Fibroblast of lung (primary cell): Measurements from ENCODE around the gene PLAC8. TPM values are rescaled to one million over a fixed set of nuclear protein-coding genes. Genes with fewer than 3 reads are reported as not detected.

Experiments
- DNase-seq, 2 donors: peaks; one replicate each; pipeline versions ENCODE4 v3.0.0 to v3.0.0-alpha.2; 2010; ENCODE audit warnings: low read depth in 2 of 2
- H2AFZ ChIP-seq: 2 replicates; pipeline ENCODE4 v1.5.1; 2012; ENCODE audit warnings: low read length, control low read depth, inconsistent platforms
- H3K27ac ChIP-seq: 2 replicates; pipeline ENCODE4 v1.5.1; 2011; ENCODE audit warnings: low read length, control low read depth; ENCODE audit not compliant: insufficient read depth
- H3K27me3 ChIP-seq: 2 replicates; pipeline ENCODE4 v1.5.1; 2011; ENCODE audit warnings: mild to moderate bottlenecking, low read length; ENCODE audit not compliant: control insufficient read depth, insufficient read depth
- H3K36me3 ChIP-seq: 2 replicates; pipeline ENCODE4 v1.5.1; 2011; ENCODE audit warnings: low read length; ENCODE audit not compliant: control insufficient read depth, insufficient read depth
- H3K4me1 ChIP-seq: 2 replicates; pipeline ENCODE4 v1.5.1; 2011; ENCODE audit warnings: low read length; ENCODE audit not compliant: control insufficient read depth, insufficient read depth; ENCODE audit errors: extremely low read depth
- H3K4me2 ChIP-seq: 2 replicates; pipeline ENCODE4 v1.5.1; 2011; ENCODE audit warnings: low read length, control low read depth; ENCODE audit not compliant: insufficient read depth; ENCODE audit errors: extremely low read depth
- H3K4me3 ChIP-seq, 4 experiments: fragments of 200-600 bp in 1 of 4; sonication (generic) in 1 of 4; replicated peaks in 1 of 4; 2 replicates each; pipeline ENCODE4 v1.5.1; 2011 to 2016; ENCODE audit warnings: low read length in 4 of 4, low read depth in 3 of 4, mild to moderate bottlenecking in 3 of 4, control low read depth in 2 of 4, inconsistent platforms in 1 of 4, mixed read lengths in 1 of 4; ENCODE audit not compliant: insufficient read depth in 1 of 4; ENCODE audit errors: control extremely low read depth in 1 of 4
- H3K79me2 ChIP-seq: 2 replicates; pipeline ENCODE4 v1.5.1; 2012; ENCODE audit warnings: mild to moderate bottlenecking, low read length, inconsistent platforms; ENCODE audit not compliant: control insufficient read depth, insufficient read depth
- H3K9ac ChIP-seq: 2 replicates; pipeline ENCODE4 v1.5.1; 2011; ENCODE audit warnings: mild to moderate bottlenecking, low read length, control low read depth; ENCODE audit not compliant: insufficient read depth
- H3K9me3 ChIP-seq: 2 replicates; pipeline ENCODE4 v1.5.1; 2012; ENCODE audit warnings: low read depth, low read length; ENCODE audit not compliant: control insufficient read depth, insufficient read depth
- H4K20me1 ChIP-seq: 2 replicates; pipeline ENCODE4 v1.5.1; 2011; ENCODE audit warnings: low read length; ENCODE audit not compliant: control insufficient read depth, insufficient read depth; ENCODE audit errors: extremely low read depth
- EZH2 ChIP-seq: IDR thresholded peaks from 2 replicates; pipeline ENCODE4 v1.5.1; 2012; ENCODE audit warnings: low read length, control low read depth, mild to moderate bottlenecking; ENCODE audit errors: missing control alignments
- polyA plus RNA-seq, 2 donors: library from polyadenylated mRNA; depleted of rRNA in 1 of 2; stranded (reverse) in 1 of 2; unstranded in 1 of 2; fragments of >200 nt; gene quantifications; 2 replicates each; pipeline ENCODE4 v1.2.1, GENCODE V29; 2011 to 2012; ENCODE audit warnings: missing spikeins in 1 of 2
- total RNA-seq: library from RNA; depleted of rRNA; stranded (reverse); fragments of >200 nt; gene quantifications from 2 replicates; pipeline ENCODE4 v1.2.1, GENCODE V29; 2014
- TF ChIP-seq, protein P1 (sequence below), 2 donors: IDR thresholded peaks in 1 of 2; conservative IDR thresholded peaks in 1 of 2; 1 replicate in 1 of 2; 2 replicates in 1 of 2; pipeline ENCODE4 v1.5.1; 2011 to 2012; ENCODE audit warnings: low read length in 2 of 2, control low read depth in 1 of 2, inconsistent platforms in 1 of 2, low read depth in 1 of 2, mild to moderate bottlenecking in 1 of 2

PLAC8 gene
- total and polyA plus RNA-seq, 2 donors (not counting 1 experiment from before 2014, with no cell fraction given): 0.33 to 0.79 TPM

DNA sequence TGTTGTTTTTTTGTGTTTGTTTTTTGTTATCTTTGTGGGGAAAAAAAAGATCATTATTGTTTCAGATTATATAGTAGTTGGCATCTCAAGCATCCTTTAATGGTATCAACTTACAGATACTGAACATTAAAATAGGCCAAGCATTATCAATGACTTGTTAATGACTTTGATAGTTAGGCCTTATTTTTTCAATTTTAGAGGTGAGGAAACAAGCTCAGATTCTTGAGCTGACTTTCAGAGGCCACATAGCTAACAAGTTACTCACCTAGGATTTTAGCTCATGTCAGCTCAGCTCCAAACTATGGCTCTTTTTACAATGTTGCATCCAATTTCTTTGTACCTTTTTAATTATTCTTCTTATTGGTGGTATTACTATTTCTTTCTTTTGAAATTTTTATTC is 471 bp upstream of the PLAC8 start:
- H2AFZ ChIP-seq: no peak overlapping the region
- H3K9ac ChIP-seq: no peak overlapping the region
- peaks cover 3% of the 10 kb centered on the region for H3K4me1 ChIP-seq
- DNase-seq: peak; percentile 22 to 73
- no peaks in the 10 kb centered on the region for H3K79me2 ChIP-seq
- H3K9me3 ChIP-seq: no peaks in the 10 kb centered on the region
- H3K4me2 ChIP-seq: no peak overlapping the region
- H3K4me3 ChIP-seq: no peak overlapping the region
- peaks cover 3% of the 10 kb centered on the region for H3K27me3 ChIP-seq
- no peaks in the 10 kb centered on the region for H4K20me1 ChIP-seq
- no peaks in the 10 kb centered on the region for H3K36me3 ChIP-seq
- no peak overlapping the region for H3K27ac ChIP-seq
- TF ChIP-seq EZH2: no peak
- TF ChIP-seq, protein P1, sequence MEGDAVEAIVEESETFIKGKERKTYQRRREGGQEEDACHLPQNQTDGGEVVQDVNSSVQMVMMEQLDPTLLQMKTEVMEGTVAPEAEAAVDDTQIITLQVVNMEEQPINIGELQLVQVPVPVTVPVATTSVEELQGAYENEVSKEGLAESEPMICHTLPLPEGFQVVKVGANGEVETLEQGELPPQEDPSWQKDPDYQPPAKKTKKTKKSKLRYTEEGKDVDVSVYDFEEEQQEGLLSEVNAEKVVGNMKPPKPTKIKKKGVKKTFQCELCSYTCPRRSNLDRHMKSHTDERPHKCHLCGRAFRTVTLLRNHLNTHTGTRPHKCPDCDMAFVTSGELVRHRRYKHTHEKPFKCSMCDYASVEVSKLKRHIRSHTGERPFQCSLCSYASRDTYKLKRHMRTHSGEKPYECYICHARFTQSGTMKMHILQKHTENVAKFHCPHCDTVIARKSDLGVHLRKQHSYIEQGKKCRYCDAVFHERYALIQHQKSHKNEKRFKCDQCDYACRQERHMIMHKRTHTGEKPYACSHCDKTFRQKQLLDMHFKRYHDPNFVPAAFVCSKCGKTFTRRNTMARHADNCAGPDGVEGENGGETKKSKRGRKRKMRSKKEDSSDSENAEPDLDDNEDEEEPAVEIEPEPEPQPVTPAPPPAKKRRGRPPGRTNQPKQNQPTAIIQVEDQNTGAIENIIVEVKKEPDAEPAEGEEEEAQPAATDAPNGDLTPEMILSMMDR (conservative IDR thresholded peaks at IDR 0.05 in 1 of 2, IDR thresholded peaks at IDR 0.05 in 1 of 2; ENCODE audit: low read depth in 1 of 2, low read length in 2 of 2): no peak

DNA sequence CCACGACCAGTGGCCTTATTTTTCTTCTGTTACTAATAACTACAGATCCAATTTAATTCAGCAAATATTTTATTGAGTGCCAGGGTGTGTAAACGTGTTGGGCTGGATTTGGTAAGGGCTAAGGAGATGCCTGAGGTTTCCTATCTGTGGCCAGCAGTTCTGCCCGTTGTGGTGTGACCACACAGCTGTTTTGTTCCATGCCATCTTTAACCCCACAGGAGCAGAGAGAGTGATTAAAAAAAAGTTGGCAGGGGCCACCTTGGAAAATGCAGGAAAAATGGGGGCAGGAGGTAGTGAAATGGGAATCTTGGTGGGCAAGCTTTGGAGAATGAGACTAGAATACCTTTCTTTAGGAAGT is 1.1 kb downstream of the PLAC8 start:
- no peak overlapping the region for H2AFZ ChIP-seq
- no peak overlapping the region for H3K4me2 ChIP-seq
- H3K9ac ChIP-seq: no peak overlapping the region
- no peaks in the 10 kb centered on the region for H3K36me3 ChIP-seq
- H3K4me1 ChIP-seq: peaks cover 3% of the 10 kb centered on the region
- H3K79me2 ChIP-seq: no peaks in the 10 kb centered on the region
- no peaks in the 10 kb centered on the region for H3K27me3 ChIP-seq
- DNase-seq: peak in 1 of 2 donors; percentile 10
- no peak overlapping the region for H3K27ac ChIP-seq
- TF ChIP-seq, protein P1 (conservative IDR thresholded peaks at IDR 0.05 in 1 of 2, IDR thresholded peaks at IDR 0.05 in 1 of 2; ENCODE audit: low read depth in 1 of 2, low read length in 2 of 2): no peak
- TF ChIP-seq EZH2: no peak
- no peaks in the 10 kb centered on the region for H3K9me3 ChIP-seq
- no peaks in the 10 kb centered on the region for H4K20me1 ChIP-seq
- H3K4me3 ChIP-seq: no peak overlapping the region

DNA sequence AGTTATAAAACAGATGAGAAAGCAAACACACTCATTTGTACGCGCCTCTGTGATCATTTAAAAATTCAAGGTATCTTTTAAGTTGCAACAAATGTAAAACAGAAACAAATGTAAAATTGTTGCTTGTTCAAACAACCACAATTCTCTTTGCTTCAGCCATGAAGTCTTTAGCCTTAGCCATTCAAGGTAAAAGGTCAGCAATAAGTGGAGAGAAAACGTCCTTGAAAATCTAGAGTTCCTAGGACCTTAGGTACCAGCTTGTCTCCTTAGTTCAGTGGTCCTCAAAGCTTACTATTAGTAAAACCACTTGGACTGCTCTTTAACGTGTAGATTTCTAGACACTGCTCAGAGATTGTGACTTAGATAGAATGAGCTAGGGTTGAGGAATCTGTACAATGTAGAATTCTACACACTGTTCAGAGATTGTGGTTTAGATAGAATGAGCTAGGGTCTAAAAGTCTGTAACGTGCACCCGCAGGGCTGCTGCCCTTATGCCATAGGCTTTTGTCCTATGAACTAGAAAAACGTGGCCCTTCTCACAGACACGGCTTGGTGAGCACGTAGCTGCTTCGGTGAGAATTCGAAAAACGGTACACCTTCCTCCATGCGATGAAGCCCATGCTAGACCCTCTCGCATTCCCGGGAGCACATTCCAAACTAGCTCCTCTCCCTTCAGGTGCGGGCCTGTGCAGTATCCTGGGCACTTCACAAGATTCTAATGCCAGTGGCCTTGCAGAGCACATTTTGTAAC is 1.7 kb downstream of the PLAC8 start:
- peak in 1 of 2 donors; percentile 78 for DNase-seq
- TF ChIP-seq EZH2: no peak
- TF ChIP-seq, protein P1 (conservative IDR thresholded peaks at IDR 0.05 in 1 of 2, IDR thresholded peaks at IDR 0.05 in 1 of 2; ENCODE audit: low read depth in 1 of 2, low read length in 2 of 2): no peak
- no peak overlapping the region for H3K9ac ChIP-seq
- H3K9me3 ChIP-seq: no peaks in the 10 kb centered on the region
- no peaks in the 10 kb centered on the region for H3K36me3 ChIP-seq
- H2AFZ ChIP-seq: no peak overlapping the region
- H3K27ac ChIP-seq: no peak overlapping the region
- H3K27me3 ChIP-seq: no peaks in the 10 kb centered on the region
- H3K4me1 ChIP-seq: peaks cover 3% of the 10 kb centered on the region
- H4K20me1 ChIP-seq: no peaks in the 10 kb centered on the region
- no peak overlapping the region for H3K4me3 ChIP-seq
- H3K4me2 ChIP-seq: no peak overlapping the region
- no peaks in the 10 kb centered on the region for H3K79me2 ChIP-seq
